A673 (cell line): ENCODE data around the gene TBC1D24. TPM values are rescaled to one million over a fixed set of nuclear protein-coding genes. Genes with fewer than 3 reads are reported as not detected.

ENCODE experiments used
- BruUV-seq: library from RNA; stranded (reverse); fragments of 400-500 nt; replicated peaks from 2 replicates; lab custom pipeline; 2021; lab: Mats Ljungman, UMichigan
- CTCF ChIA-PET: fragments of 300-600 bp; sonication (Branson Sonifier 250); formaldehyde crosslinking; loops from one replicate; lab custom pipeline; 2022; ENCODE audit warnings: antibody characterized with exemption; lab: Charles Lee
- POLR2A ChIA-PET: fragments of 300-600 bp; sonication (Branson Sonifier 250); formaldehyde crosslinking; loops from one replicate; lab custom pipeline; 2022; ENCODE audit warnings: antibody characterized with exemption; ENCODE audit not compliant: low non-redundant PET; lab: Charles Lee
- DNase-seq: peaks from one replicate; pipeline ENCODE4 v3.0.0-alpha.2; 2015; ENCODE audit warnings: low spot score
- H3K27ac ChIP-seq: fragments of 200-600 bp; sonication (generic); 2 replicates; pipeline ENCODE4 v1.5.1; 2016; ENCODE audit warnings: mixed run types, low read depth, mild to moderate bottlenecking, mixed read lengths, antibody characterized with exemption, low read length; ENCODE audit not compliant: poor library complexity, severe bottlenecking
- H3K27me3 ChIP-seq: fragments of 200-600 bp; sonication (generic); replicated peaks from 2 replicates; pipeline ENCODE4 v1.6.1; 2017; ENCODE audit warnings: mixed run types, low read depth, mild to moderate bottlenecking, mixed read lengths, antibody characterized with exemption, low read length; ENCODE audit not compliant: insufficient read depth, poor library complexity
- H3K36me3 ChIP-seq: fragments of 200-600 bp; sonication (generic); 2 replicates; pipeline ENCODE4 v1.6.1; 2016; ENCODE audit warnings: mixed run types, mild to moderate bottlenecking, mixed read lengths, antibody characterized with exemption, low read length; ENCODE audit not compliant: insufficient read depth, poor library complexity, severe bottlenecking
- H3K4me1 ChIP-seq: fragments of 200-600 bp; sonication (generic); 2 replicates; pipeline ENCODE4 v1.6.1; 2017; ENCODE audit warnings: mixed run types, mild to moderate bottlenecking, mixed read lengths, antibody characterized with exemption, low read length; ENCODE audit not compliant: insufficient read depth, poor library complexity, severe bottlenecking
- H3K4me3 ChIP-seq: fragments of 200-600 bp; sonication (generic); 2 replicates; pipeline ENCODE4 v1.5.1; 2016; ENCODE audit warnings: low read depth, mixed run types, mild to moderate bottlenecking, mixed read lengths, low read length; ENCODE audit not compliant: poor library complexity, severe bottlenecking
- H3K9me3 ChIP-seq: fragments of 200-600 bp; sonication (generic); 2 replicates; pipeline ENCODE4 v1.6.1; 2016; ENCODE audit warnings: mixed run types, low read depth, mild to moderate bottlenecking, mixed read lengths, antibody characterized with exemption, low read length; ENCODE audit not compliant: poor library complexity, severe bottlenecking
- EZH2 ChIP-seq: fragments of 200-600 bp; sonication (generic); IDR thresholded peaks from 2 replicates; pipeline ENCODE4 v1.6.1; 2017; ENCODE audit warnings: borderline replicate concordance, low read depth, mild to moderate bottlenecking, mixed read lengths, antibody characterized with exemption, low read length; ENCODE audit not compliant: poor library complexity, severe bottlenecking
- intact Hi-C: fragments of 100-400 bp; cut with micrococcal nuclease; formaldehyde crosslinking; loops from one replicate; pipeline ENCODE4 v1.10.0; 2022; ENCODE audit not compliant: unreplicated experiment
- total RNA-seq: library from RNA; stranded (reverse); gene quantifications from 2 replicates; pipeline ENCODE4 v1.2.3, GENCODE V29; 2021
- TF ChIP-seq, protein P1 (sequence below): fragments of 300-800, 200-600 bp; sonication (generic); conservative IDR thresholded peaks from 2 replicates; pipeline ENCODE4 v1.5.1; 2017; ENCODE audit warnings: low read depth, mild to moderate bottlenecking, antibody characterized with exemption, low read length, moderate library complexity, mixed read lengths

Gene TBC1D24
- total RNA-seq, 1 experiment from 2014 or later = 24.2 TPM

DNA sequence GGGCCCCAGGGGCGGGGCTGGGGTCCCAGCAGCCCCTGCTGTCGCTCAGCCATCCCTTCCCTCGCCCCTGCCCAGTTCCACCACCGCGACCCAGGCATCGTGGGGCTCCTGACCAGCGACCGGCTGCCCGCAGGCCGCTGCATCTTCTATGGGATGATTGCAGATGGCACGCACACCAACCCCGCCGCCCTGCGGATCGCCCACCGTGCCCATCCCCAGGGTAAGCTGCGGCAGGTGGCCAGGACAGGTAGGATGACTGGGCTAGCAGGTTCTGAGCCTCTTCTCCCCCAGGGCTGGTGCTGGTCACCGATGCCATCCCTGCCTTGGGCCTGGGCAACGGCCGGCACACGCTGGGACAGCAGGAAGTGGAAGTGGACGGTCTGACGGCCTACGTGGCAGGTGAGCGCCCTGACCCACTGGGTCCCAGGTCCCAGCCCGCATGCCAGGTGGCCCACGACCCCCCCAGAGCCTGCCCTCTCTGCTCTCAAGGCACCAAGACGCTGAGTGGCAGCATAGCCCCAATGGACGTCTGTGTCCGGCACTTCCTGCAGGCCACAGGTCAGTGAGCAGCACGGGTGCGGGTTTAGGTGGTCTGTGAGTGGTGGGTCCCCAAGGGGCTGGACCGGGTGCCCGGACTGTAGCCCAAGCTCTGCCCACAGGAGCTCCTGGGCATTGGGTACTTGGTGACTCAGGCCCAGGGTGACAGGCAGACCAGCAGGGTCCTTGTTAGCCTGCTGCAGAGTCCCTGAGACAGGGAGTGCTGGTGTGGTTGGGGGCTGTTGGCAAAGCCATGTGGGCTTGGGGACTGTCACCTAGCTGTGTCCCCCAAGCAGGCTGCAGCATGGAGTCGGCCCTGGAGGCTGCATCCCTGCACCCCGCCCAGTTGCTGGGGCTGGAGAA, 53.5 kb downstream of the TBC1D24 start:
- H3K27ac ChIP-seq = no peak overlapping the region
- DNase-seq = no peak
- intact Hi-C loops = no loop called here
- no peak for TF ChIP-seq EZH2
- TF ChIP-seq, protein P1, sequence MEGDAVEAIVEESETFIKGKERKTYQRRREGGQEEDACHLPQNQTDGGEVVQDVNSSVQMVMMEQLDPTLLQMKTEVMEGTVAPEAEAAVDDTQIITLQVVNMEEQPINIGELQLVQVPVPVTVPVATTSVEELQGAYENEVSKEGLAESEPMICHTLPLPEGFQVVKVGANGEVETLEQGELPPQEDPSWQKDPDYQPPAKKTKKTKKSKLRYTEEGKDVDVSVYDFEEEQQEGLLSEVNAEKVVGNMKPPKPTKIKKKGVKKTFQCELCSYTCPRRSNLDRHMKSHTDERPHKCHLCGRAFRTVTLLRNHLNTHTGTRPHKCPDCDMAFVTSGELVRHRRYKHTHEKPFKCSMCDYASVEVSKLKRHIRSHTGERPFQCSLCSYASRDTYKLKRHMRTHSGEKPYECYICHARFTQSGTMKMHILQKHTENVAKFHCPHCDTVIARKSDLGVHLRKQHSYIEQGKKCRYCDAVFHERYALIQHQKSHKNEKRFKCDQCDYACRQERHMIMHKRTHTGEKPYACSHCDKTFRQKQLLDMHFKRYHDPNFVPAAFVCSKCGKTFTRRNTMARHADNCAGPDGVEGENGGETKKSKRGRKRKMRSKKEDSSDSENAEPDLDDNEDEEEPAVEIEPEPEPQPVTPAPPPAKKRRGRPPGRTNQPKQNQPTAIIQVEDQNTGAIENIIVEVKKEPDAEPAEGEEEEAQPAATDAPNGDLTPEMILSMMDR = no peak
- H3K9me3 ChIP-seq = no peaks in the 10 kb centered on the region
- H3K4me1 ChIP-seq = peaks cover 5% of the 10 kb centered on the region
- no TSS peak for BruUV-seq
- peaks cover 19% of the 10 kb centered on the region for H3K36me3 ChIP-seq
- ChIA-PET CTCF (no interaction called here), POLR2A (no interaction called here)
- no peaks in the 10 kb centered on the region for H3K27me3 ChIP-seq
- H3K4me3 ChIP-seq = no peak overlapping the region

DNA sequence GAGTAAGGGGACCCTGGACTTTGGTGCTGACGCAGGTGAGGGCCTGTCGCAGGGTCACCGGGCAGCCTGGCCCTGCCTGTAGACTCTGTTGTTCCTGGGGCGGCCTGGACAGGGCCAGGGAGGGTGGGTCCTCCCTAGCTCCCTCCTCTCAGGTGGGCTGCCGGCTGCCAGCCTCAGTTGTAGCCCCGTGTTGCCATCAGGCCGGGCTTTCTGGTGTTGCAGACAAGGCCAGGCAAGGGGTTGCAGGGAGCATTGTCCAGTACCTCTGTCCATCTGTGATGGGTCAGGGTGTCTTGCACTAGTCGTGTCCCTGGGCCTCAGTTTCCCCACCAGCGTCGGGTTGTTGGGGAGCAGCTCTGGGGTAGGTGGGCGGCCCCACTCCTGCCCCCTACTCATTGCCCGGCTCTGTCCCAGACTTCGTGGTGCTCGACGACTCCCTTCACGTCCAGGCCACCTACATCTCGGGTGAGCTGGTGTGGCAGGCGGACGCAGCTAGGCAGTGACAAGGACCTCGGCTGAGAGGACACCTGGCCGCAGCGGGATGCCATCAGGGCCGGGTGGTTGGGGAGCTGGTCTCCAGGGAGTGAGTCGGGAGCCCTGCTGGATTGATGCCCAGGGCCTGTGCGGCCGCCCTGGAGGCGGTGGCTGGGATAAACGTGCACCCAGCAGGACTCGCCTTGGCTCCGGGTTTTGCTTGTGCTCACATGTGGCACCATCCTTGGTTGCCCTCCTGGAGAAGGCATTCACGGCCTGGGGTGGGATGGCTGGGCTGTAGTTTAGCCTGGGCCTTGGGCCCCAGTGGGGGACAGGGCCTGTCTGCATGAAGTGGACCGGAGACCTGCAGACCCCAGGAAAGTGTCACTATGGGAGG, 54.4 kb downstream of the TBC1D24 start:
- intact Hi-C loops = no loop called here
- BruUV-seq = no TSS peak
- ChIA-PET POLR2A (no interaction called here), CTCF (no interaction called here)
- peak; percentile 37 for DNase-seq
- H3K36me3 ChIP-seq = peaks cover 16% of the 10 kb centered on the region
- no peaks in the 10 kb centered on the region for H3K27me3 ChIP-seq
- peaks cover 5% of the 10 kb centered on the region for H3K4me1 ChIP-seq
- no peak overlapping the region for H3K4me3 ChIP-seq
- H3K27ac ChIP-seq = no peak overlapping the region
- no peak for TF ChIP-seq EZH2
- TF ChIP-seq, protein P1 = no peak
- no peaks in the 10 kb centered on the region for H3K9me3 ChIP-seq

DNA sequence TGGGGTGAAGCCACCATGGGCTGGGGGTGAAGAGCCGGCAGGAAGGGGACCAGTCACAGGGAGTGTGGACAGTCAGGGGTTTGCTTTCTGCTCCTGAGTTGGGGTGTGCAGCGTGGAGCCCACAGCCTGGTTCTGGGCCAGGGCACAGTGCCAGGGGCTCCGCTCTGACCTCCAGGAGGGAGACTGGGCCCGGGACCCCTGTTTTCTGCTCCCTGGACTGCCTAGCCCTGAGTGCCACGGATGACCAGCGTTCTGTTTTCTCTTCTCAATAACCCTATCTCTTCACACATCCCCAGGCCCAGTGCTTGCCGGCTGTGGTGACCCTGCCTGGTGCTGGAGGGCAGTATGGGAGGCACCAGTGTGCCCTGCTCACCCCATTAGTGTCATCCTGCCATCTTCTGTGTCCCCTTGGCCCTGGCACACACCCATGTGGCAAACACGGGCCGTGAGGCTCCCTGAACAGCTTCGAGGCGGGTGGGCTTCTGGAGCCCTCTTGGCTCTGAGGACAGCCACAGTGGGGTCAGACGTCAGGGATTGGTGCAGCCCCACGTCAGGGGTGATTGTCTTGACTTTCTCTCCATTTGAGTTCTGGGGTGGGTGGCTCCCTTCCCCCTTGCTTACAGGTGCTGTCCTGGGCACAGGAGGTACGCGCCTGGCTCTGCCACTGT, 55.2 kb downstream of the TBC1D24 start:
- TF ChIP-seq, protein P1 = no peak
- no peak for TF ChIP-seq EZH2
- Histone ChIP-seq H3K4me3 (no peak overlapping the region), H3K27ac (no peak overlapping the region), H3K9me3 (no peaks in the 10 kb centered on the region), H3K27me3 (no peaks in the 10 kb centered on the region), H3K36me3 (peaks cover 10% of the 10 kb centered on the region), H3K4me1 (peaks cover 5% of the 10 kb centered on the region)
- ChIA-PET CTCF (no interaction called here), POLR2A (no interaction called here)
- no TSS peak for BruUV-seq
- no peak for DNase-seq
- intact Hi-C loops = no loop called here
